Smooth muscle cell (in vitro differentiated cells): ENCODE data around the gene EPN2. TPM values are rescaled to one million over a fixed set of nuclear protein-coding genes. Genes with fewer than 3 reads are reported as not detected.

Experiments used
- DNase-seq: peaks from one replicate; lab custom pipeline; 2025; ENCODE audit not compliant: unreplicated experiment; lab: John Stamatoyannopoulos, UW
- H2AFZ ChIP-seq: fragments of 200-600 bp; sonication (generic); 2 replicates; pipeline ENCODE4 v1.6.0; 2016; ENCODE audit warnings: antibody characterized with exemption, low read depth, mild to moderate bottlenecking
- H3F3A ChIP-seq: fragments of 200-600 bp; sonication (generic); 2 replicates; pipeline ENCODE4 v1.6.0; 2017; ENCODE audit warnings: antibody characterized with exemption, low read depth
- H3K27ac ChIP-seq: fragments of 200-600 bp; sonication (generic); 2 replicates; pipeline ENCODE4 v1.5.1; 2016; ENCODE audit warnings: low read depth, mild to moderate bottlenecking
- H3K27me3 ChIP-seq: fragments of 200-600 bp; sonication (generic); 2 replicates; pipeline ENCODE4 v1.6.1; 2016; ENCODE audit warnings: low read depth, mild to moderate bottlenecking
- H3K36me3 ChIP-seq: fragments of 200-600 bp; sonication (generic); 2 replicates; pipeline ENCODE4 v1.5.1; 2016; ENCODE audit warnings: low read depth
- H3K4me1 ChIP-seq: fragments of 200-600 bp; sonication (generic); 2 replicates; pipeline ENCODE4 v1.5.1; 2016; ENCODE audit warnings: low read depth
- H3K4me2 ChIP-seq: fragments of 200-600 bp; sonication (generic); 2 replicates; pipeline ENCODE4 v1.6.0; 2016; ENCODE audit warnings: mild to moderate bottlenecking
- H3K4me3 ChIP-seq: fragments of 200-600 bp; sonication (generic); 2 replicates; pipeline ENCODE4 v1.5.1; 2016; ENCODE audit warnings: mild to moderate bottlenecking
- H3K79me2 ChIP-seq: fragments of 200-600 bp; sonication (generic); 2 replicates; pipeline ENCODE4 v1.6.0; 2016; ENCODE audit warnings: low read depth, mild to moderate bottlenecking
- H3K9ac ChIP-seq: fragments of 200-600 bp; sonication (generic); 2 replicates; pipeline ENCODE4 v1.6.0; 2016; ENCODE audit warnings: low read depth
- H3K9me3 ChIP-seq: fragments of 200-600 bp; sonication (generic); replicated peaks from 2 replicates; pipeline ENCODE4 v1.5.1; 2016; ENCODE audit warnings: low read depth
- H4K20me1 ChIP-seq: fragments of 200-600 bp; sonication (generic); 2 replicates; pipeline ENCODE4 v1.6.0; 2016; ENCODE audit warnings: low read depth
- CTCF ChIP-seq: fragments of 200-600 bp; sonication (generic); IDR thresholded peaks from 2 replicates; pipeline ENCODE4 v1.5.1; 2017; ENCODE audit warnings: borderline replicate concordance, mild to moderate bottlenecking, antibody characterized with exemption; ENCODE audit not compliant: insufficient read depth, poor library complexity, severe bottlenecking
- WGBS: methylation state at CpG from one replicate; pipeline ENCODE4 v1.1.7; 2016; ENCODE audit warnings: low lambda C conversion rate; 5-methylcytosine and 5-hydroxymethylcytosine counted together
- polyA plus RNA-seq: library from polyadenylated mRNA; unstranded; fragments of >200 nt; fragmentation: Nextera tagmentation; extraction: Ambion mirVana; gene quantifications from 2 replicates; pipeline ENCODE4 v1.2.1, GENCODE V29; 2016
- total RNA-seq: library from RNA; depleted of rRNA; stranded (reverse); fragments of >200 nt; gene quantifications from 2 replicates; pipeline ENCODE4 v1.2.3, GENCODE V29; 2014

Gene EPN2
- total and polyA plus RNA-seq, 2 experiments from 2014 or later: 27.6 to 46.7 TPM

GRCh38 chr17:19341641-19342610, 104.8 kb downstream of the EPN2 start:
- H3F3A ChIP-seq: peaks cover 10% of the 10 kb centered on the region
- H3K9ac ChIP-seq: no peak overlapping the region
- no peaks in the 10 kb centered on the region for H4K20me1 ChIP-seq
- H3K27ac ChIP-seq: peak overlapping the region; percentile 49
- no peaks in the 10 kb centered on the region for H3K79me2 ChIP-seq
- H3K27me3 ChIP-seq: no peaks in the 10 kb centered on the region
- H2AFZ ChIP-seq: no peak overlapping the region
- peak overlapping the region; percentile 6 for H3K4me2 ChIP-seq
- WGBS: 50% methylated on average over 20 of the region's 20 CpGs
- no peak overlapping the region for H3K4me3 ChIP-seq
- H3K9me3 ChIP-seq: no peaks in the 10 kb centered on the region
- no peak for TF ChIP-seq CTCF
- H3K36me3 ChIP-seq: no peaks in the 10 kb centered on the region
- DNase-seq: no peak
- H3K4me1 ChIP-seq: peaks cover 5% of the 10 kb centered on the region

GRCh38 chr17:19342611-19343255, 105.6 kb downstream of the EPN2 start:
- Histone ChIP-seq H3F3A (peaks cover 17% of the 10 kb centered on the region), H3K4me2 (peak overlapping the region; percentile 6), H3K4me3 (no peak overlapping the region), H3K79me2 (no peaks in the 10 kb centered on the region), H3K4me1 (peaks cover 12% of the 10 kb centered on the region), H3K27ac (peak overlapping the region; percentile 49), H3K36me3 (no peaks in the 10 kb centered on the region), H3K27me3 (no peaks in the 10 kb centered on the region), H4K20me1 (no peaks in the 10 kb centered on the region), H3K9ac (no peak overlapping the region), H2AFZ (no peak overlapping the region), H3K9me3 (no peaks in the 10 kb centered on the region)
- WGBS: 96% methylated on average over 7 of the region's 7 CpGs
- DNase-seq: no peak
- no peak for TF ChIP-seq CTCF

- Histone ChIP-seq H3K79me2 (no peaks in the 10 kb centered on the region), H3K36me3 (no peaks in the 10 kb centered on the region), H3K4me2 (no peak overlapping the region), H3K4me3 (no peak overlapping the region), H3F3A (peaks cover 22% of the 10 kb centered on the region), H3K27ac (no peak overlapping the region), H3K4me1 (peaks cover 12% of the 10 kb centered on the region), H3K27me3 (no peaks in the 10 kb centered on the region), H4K20me1 (no peaks in the 10 kb centered on the region), H3K9me3 (no peaks in the 10 kb centered on the region), H2AFZ (no peak overlapping the region), H3K9ac (no peak overlapping the region)
- TF ChIP-seq CTCF: no peak
- WGBS: 96% methylated on average over 7 of the region's 7 CpGs
- DNase-seq: no peak
Measured at GRCh38 chr17:19343256-19343630, 106.1 kb downstream of the EPN2 start.
